ENCODE data around the gene OTOA. TPM values are rescaled to one million over a fixed set of nuclear protein-coding genes. Genes with fewer than 3 reads are reported as not detected.
"Not testable (repeated sequence)": the region's sequence is repeated elsewhere in the genome, so short reads cannot be mapped to it uniquely, and the experiment has no call there.

The OTOA gene
- under 1 TPM; 0.06 to 0.29 TPM for total RNA-seq

DNA sequence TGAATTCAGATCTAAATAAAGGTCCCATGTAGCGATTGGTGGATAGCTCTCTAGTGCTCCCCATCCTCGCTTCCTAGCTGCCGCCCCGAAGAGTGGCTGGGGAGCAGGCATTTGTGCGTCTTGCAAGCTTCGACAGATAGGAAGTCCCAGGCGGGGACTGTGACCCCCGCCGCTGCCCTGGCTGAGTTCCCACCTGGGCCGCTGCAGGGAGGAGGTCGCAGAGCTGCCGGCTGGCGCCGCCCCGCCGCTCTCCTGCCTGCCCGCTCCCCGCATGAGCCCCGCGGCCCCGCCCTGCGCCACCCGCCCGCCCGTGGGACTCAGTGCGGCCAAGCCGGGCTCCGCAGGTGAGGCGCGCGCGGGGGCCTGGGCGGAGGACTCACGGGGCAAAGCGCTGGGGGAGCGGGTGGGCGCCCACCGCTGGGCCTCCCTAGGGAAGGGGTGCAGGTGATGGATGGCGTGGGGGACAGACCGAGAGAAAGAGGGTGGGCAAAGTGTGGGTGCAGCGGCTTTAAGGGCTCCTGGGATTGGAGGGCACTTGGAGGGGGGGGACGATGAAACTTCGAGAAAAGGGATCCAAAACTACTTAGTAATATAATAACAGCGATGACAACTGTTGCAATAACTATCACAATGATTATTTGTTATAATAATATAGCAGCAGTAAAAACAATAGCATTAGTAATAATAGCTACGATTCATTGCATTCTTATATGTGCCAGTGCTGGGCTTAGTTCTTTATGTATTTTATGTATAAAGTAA is at the start of gene OTOA:
OTOA (plus strand) TSS at position 80 of the 759 bp plus-strand sequence. CDS start 14,547 bp downstream, outside the sequence.
- ChIA-PET CTCF (no interaction called here), POLR2A (no interaction called here)

DNA sequence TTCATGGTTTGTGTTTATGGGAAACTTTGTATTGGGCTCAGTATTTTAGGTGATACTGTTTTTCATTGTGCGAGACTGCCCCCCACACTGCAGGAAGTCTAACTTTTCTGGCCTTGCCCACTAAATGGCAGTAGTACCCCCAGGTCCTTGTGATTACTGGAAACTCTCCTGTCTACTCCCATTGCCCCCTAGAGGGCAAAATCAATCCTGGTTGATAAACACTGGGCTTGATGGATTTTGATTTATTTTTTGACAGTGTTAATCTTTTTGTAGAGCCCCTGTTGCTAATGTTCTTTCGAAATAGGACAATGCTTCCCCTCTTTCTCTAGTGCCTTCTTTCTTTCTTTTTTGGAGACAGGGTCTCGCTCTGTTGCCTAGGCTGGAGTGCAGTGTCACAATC is 48.9 kb upstream of the OTOA start:
- CTCF ChIA-PET: no interaction called here

DNA sequence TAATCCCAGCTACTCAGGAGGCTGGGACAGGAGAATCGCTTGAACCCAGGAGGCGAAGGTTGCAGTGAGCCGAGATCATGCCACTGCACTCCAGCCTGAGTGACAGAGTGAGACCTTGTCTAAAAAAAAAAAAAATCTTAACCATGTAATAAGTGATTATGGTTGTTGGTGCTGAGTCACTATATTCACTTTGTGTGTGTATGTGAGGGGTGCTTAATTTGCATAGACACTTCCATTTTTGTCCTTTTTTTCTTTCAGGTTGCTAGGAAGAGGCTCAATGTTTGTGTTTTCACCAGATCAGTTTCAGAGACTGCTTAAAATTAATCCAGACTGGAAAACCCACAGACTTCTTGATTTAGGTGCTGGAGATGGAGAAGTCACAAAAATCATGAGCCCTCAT is 46.2 kb upstream of the OTOA start:
- ChIA-PET POLR2A (no interaction called here), CTCF (no interaction called here)

More for the DNA sequence above, 48.9 kb upstream of the OTOA start:
- POLR2A ChIA-PET: no interaction called here

DNA sequence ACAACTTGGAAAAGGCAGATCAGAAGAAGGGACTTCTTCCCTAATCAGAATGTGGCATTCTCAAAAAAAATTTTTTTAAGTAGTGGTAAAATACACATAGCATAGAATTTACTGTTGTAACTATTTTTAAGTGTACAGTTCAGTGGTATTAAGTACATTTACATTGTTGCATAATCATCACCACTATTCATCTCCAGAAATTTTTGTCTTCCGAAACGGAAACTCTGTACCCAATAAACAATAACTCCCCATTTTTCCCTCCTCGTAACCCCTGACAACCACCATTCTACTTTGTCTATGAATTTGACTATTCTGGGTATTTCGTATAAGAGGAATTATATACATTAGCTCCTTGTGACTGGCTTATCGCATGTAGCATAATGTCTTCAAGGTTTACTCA is 45.5 kb upstream of the OTOA start:
- ChIA-PET POLR2A (no interaction called here), CTCF (no interaction called here)

DNA sequence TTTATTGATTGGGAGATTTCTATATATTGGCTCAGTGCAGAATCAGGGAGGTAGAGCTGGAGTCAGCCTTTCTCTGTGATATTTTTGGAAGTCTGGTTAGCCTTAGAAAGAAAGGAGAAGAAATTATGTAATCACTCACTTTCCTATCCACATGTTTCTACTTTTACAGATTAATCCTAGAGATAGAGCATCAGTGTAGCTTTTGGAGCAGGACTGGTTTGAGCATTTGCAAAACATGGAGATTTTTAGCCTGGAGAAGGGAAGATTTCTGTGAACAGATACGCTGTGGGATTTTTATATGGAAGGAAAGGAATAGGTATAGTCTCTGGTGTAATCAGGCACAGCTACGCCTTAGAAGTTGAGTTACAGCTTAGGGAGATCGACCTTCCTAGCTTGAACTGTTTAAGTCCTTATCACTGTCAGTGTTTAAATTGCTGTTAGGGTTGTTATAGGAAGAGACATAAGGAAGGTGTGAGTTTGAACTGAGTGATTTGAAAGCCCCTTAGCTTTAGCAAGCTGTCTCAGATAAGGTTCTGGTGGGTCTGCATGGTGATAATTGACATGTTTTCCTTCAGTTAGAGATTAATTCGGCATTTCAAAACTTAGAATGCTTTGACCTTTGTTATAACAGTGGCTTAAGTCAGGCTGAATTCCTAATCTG is 43.9 kb upstream of the OTOA start:
- POLR2A ChIA-PET: no interaction called here
- CTCF ChIA-PET: no interaction called here

DNA sequence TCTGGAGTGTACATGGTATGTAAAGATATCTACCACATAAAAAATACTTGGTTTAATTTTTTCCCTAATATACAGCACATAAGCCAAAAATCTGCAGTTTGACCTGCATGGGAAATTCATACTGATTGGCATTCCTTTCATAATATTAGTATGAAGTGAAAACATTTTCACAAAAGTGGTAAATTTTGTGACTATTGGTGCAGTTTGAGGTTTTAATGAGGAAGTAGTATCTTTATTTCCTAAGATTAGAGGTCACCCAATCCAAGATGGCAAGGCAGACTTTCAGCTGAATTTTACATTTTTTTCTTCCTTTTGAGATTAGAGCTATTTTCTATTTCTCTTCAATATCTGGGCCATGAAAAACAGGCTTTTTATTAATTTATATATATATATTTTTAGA is 43.2 kb upstream of the OTOA start:
- ChIA-PET CTCF (no interaction called here), POLR2A (no interaction called here)

DNA sequence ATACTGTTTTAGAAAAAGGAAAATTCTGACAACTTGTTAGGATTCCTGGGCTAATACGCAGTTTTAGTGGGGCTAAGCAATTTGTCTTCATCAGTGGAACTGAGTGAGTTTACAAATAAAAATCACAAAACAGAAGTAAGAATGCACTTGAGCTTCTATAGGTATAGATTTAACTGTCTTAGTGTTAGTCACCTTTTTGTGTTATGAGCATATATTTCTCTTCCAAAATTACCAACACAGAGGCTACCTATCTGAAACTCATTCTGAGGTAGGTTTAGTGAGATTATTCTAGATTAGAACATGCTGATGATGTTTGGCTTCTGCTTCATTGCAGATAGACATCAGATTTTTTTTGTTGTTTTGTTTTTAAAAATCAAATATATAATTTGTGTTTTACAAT is 41.2 kb upstream of the OTOA start:
- ChIA-PET POLR2A (no interaction called here), CTCF (no interaction called here)

DNA sequence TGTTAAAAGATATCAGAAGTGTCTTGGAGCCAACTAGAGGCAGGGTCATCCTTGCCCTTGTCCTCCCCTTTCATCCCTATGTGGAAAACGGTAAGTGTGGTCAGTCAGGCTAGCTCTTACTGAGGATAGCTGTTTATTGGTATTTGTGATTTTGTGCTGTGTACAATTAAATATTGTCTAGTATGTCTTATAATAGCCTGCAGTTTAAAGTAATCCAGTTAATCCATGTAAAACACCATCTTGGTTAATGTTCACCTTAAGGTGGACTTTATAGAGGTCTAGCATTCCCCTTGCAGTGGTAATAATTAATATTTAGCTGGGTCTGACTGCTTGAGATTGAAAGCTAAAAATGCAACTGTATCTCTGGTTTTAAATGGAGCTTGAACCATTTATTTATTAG is 38.7 kb upstream of the OTOA start:
- ChIA-PET CTCF (interaction anchor here (0.7 kb wide), 1 partner anchor 32 kb away, joined by 3 read pairs; no protein-coding TSS in a partner anchor), POLR2A (no interaction called here)

DNA sequence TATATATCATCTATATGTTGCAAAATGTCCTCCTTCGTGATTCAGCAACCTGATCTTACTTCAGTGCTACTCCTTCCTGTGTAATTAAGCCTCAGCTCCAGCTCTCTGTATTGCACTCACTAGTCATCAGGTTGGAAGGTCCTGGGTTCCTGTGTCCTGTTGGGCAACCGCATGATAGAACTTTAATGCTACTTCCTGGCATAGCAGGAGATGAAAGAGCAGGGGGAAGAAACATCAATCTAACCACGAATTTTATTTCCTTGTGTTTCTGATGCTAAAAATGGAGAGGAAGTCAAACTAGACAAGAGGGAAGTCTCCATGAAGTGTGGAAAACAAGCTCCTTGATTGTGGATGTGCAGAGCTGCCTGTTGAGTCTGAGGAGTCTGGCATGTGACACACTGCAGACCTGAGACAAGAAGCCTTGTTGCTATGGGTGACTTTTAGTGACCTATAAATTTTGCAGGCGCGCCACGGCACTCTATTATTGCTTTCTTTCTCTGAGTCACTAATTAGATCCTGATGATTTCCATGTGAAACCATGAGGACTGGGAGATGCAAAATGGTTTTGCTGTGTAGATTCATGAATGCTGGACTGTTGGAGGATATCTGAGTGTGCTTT is 37.0 kb upstream of the OTOA start:
- ChIA-PET CTCF (no interaction called here), POLR2A (interaction anchor here (0.5 kb wide), 1 partner anchor 14 kb away, joined by 6 read pairs; no protein-coding TSS in a partner anchor)

DNA sequence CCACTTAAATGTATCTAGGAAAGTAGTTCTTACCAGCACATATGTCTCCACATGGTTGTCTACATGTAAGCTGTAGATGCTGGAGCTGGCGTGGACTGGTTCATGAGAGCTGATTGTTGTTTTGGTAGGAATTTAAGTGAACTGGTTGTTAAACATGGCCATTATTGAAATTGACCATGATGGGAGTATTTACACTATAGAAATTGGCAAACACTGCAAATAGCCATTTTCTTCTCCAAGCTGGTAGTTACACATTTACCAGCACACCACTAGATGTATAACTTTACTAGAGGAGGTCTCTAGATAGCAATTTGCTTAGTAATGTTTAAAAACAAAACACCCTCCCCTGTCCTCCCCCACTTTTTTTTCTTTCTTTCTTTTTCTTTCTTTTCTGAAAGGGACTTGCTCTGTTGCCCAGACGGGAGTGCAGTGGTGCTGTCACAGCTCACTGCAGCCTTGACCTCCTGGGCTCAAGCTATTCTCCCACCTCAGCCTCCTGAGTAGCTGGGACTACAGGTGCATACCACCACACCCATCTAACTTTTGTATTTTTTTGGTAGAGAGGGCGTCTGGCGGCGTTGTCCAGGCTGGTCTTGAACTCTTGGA is 35.5 kb upstream of the OTOA start:
- POLR2A ChIA-PET: interaction anchor here (0.7 kb wide), 2 partner anchors 17 to 24 kb away, joined by 3 read pairs; no protein-coding TSS in a partner anchor
- CTCF ChIA-PET: interaction anchor here (1.3 kb wide), 1 partner anchor 54 kb away, joined by 3 read pairs; no protein-coding TSS in a partner anchor

DNA sequence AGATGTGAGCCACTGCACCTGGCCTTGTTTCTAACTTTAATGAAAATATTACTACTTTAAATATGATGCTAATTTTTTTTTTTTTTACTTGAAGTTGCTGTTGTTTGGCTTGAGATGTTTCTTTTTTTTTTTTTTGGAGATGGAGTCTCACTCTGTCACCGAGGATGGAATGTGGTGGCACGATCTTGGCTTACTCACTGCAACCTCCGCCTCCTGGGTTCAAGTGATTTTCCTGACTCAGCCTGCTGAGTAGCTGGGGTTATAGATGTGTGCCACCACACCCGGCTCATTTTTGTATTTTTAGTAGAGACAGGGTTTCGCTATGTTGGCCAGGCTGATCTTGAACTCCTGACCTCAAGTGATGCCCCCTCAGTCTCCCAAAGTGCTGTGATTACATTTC is 35.0 kb upstream of the OTOA start:
- CTCF ChIA-PET: interaction anchor here (1.3 kb wide), 1 partner anchor 54 kb away, joined by 3 read pairs; no protein-coding TSS in a partner anchor
- POLR2A ChIA-PET: interaction anchor here (0.7 kb wide), 1 partner anchor 24 kb away, joined by 3 read pairs; no protein-coding TSS in a partner anchor

DNA sequence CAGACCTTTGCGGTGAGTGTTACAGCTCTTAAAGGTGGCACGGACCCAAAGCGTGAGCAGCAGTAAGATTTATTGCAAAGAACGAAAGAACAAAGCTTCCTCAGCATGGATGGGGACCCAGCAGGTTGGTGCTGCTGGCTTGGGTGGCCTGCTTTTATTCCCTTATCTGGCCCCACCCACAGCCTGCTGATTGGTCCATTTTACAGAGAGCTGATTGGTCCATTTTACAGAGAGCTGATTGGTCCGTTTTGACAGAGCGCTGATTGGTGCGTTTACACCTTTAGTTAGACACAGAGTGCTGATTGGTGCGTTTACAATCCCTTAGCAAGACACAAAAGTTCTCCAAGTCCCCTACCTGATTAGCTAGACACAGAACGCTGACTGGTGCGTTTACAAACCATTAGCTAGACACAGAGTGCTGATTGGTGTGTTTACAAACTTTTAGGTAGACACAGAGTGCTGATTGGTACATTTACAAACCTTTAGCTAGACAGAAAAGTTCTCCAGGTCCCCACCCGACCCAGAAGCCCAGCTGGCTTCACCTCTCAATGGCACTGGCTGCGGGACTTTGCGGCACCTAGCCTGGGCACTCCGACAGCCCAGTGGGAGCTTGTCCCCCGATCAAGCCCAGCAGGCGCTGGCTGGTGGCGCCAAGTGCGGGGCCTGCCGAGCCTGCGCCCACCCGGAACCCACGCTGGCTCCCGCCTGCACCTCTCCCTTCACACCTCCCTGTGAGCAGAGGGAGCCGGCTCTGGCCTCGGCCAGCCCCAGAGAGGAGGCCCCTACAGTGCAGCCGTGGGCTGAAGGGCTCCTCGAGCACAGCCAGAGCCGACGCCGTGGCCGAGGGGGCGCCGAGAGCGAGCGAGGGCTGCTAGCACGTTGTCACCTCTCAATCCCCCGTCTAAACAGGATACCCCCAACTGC is 33.9 kb upstream of the OTOA start:
- CTCF ChIA-PET: not testable (repeated sequence)

DNA sequence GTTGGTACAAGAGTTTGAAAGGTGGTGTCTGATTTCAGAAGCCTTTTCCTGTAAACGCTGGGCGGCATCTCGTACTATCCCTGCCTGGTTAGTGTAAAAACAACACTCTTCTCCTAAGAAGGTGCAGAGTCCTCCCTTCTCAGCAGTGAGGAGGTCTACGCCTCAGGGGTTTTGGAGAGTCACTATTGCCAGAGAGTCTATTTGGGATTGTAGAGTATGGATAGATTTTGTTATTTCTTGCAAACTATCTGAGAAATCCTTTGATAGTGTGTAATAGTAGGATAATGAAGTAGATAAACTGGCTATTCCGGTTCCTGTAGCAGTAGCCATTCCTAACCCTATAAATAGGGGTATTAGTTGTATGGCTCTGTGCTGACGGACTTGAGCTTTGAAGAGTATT is 32.9 kb upstream of the OTOA start:
- CTCF ChIA-PET, POLR2A ChIA-PET: not testable (repeated sequence)

More for the DNA sequence above, 33.9 kb upstream of the OTOA start:
- POLR2A ChIA-PET: not testable (repeated sequence)

DNA sequence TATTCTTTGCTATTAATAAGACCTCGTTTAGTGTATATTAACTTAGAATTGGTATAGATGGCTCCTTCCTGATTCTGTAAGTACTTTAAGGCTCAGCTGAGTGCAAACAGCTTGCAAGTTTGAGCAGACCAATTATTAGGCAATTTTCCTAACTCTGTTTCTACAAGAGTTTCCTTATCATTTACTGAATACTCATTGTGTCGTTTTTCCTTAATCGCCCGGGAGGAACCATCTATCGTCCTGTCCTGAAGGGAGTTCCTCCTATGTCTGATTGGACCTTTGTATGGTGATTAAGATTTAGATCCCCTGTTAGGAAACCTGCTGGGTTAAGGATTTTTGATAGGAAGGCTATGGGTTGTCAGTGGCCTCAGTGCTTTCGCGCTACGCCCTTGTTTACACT is 32.4 kb upstream of the OTOA start:
- CTCF ChIA-PET, POLR2A ChIA-PET: not testable (repeated sequence)

DNA sequence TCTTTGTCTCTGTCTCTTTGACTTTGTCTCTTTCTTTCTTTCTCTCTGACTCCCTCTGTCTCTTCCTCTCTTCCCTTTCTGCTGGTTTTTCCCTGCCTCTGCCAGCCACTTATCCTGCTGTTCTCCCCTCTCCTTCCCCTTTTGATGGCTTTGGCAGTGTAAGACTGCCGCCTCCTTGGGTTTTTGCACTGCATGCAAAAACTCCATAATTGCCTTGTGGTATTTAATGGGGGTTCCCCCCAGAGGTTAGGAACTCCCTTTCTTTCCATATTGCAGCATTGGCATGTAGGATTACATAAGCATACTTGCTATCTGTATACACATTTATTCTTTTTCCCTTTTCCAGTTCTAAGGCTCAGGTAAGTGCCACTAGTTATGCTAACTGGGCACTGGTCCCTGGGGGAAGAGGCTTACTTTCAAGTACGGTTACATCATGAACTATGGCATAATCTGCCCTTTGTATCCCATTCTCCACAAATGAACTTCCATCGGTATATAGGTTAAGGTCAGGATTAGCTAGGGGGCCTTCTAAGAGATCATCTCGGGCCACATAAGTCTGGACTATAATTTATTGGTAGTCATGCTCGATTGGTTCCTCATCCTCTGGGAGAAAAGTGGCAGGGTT is 31.7 kb upstream of the OTOA start:
- CTCF ChIA-PET, POLR2A ChIA-PET: not testable (repeated sequence)

DNA sequence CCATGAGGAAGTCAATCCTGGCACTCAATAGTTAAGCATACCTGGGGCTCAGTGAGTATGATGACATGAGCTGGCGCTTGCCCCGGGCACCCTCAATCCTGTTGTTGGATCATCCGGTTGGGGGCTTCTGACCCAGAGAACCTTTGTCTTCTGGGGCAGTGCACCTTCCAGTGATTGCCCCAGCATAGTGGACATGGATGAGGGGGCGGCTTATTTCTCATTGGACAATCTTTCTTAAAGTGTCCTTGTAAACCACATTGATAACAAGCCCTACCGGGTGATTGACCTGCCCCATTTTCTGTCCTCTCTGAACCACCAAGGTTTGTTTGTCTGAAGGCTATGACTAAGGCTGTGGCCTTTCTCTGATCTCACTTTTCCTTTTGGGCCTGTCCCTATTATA is 29.6 kb upstream of the OTOA start:
- ChIA-PET POLR2A (no interaction called here), CTCF (interaction anchor here (1.3 kb wide), 1 partner anchor 23 kb away, joined by 3 read pairs; no protein-coding TSS in a partner anchor)

DNA sequence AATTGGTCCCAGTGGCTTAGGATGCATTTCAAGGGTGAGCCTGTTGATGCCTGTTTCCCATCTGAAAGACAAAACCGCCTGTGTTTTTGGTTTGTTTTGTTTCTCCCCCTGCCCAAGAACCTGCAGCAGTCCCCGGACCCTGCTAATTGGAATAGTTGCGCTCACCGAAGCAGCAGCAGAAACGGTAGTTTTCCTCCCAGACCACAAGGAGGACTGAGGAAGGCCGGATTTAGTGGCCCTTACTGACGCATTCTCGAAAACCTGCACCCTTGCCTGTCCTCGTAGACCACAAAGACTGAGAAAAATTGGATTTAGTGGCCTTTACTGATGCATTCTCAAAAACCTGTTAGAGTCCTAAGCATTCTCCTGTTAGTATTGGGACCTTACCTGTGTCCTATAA is 28.1 kb upstream of the OTOA start:
- POLR2A ChIA-PET: not testable (repeated sequence)
- CTCF ChIA-PET: interaction anchor here (1.3 kb wide), 1 partner anchor 22 kb away, joined by 3 read pairs; no protein-coding TSS in a partner anchor
